ENCODE measurements around the gene UGT1A3. TPM values are rescaled to one million over a fixed set of nuclear protein-coding genes. Genes with fewer than 3 reads are reported as not detected.
A peak's percentile ranks its signal among the peaks of the same experiment; 100 is the strongest.
"Not testable (repeated sequence)": the region's sequence is repeated elsewhere in the genome, so short reads cannot be mapped to it uniquely, and the experiment has no call there.

UGT1A3 gene
- total and polyA plus RNA-seq, 9 donors, result not detected

GRCh38 chr2:233691443-233692433 is 37.1 kb upstream of the UGT1A3 start:
- H3K36me3 ChIP-seq (ENCODE audit: control insufficient read depth, insufficient read depth, low read length), result no peaks in the 10 kb centered on the region
- 88% methylated on average over 4 of the region's 11 CpGs for WGBS (ENCODE audit: insufficient coverage)
- no peak overlapping the region for H3K27ac ChIP-seq (ENCODE audit: low read length)
- no peaks in the 10 kb centered on the region for H3K4me1 ChIP-seq (ENCODE audit: control insufficient read depth, insufficient read depth, low read length)
- H3K4me3 ChIP-seq (ENCODE audit: low read length), result no peak overlapping the region
- no peaks in the 10 kb centered on the region for H3K27me3 ChIP-seq (ENCODE audit: control insufficient read depth, insufficient read depth, low read length)
- no peaks in the 10 kb centered on the region for H3K9me3 ChIP-seq (replicated peaks; ENCODE audit: control insufficient read depth, low read depth, low read length)
- DNase-seq, result no peak

- H3K27me3 ChIP-seq (ENCODE audit: control insufficient read depth, insufficient read depth, low read length), result no peaks in the 10 kb centered on the region
- no peaks in the 10 kb centered on the region for H3K4me1 ChIP-seq (ENCODE audit: control insufficient read depth, insufficient read depth, low read length)
- WGBS (ENCODE audit: insufficient coverage), result 91% methylated on average over 1 of the region's 4 CpGs
- no peak for DNase-seq
- H3K4me3 ChIP-seq (ENCODE audit: low read length), result no peak within 1 kb of the TSS
- H3K9me3 ChIP-seq (replicated peaks; ENCODE audit: control insufficient read depth, low read depth, low read length), result no peaks in the 10 kb centered on the region
- H3K27ac ChIP-seq (ENCODE audit: low read length), result no peak within 1 kb of the TSS
- H3K36me3 ChIP-seq (ENCODE audit: control insufficient read depth, insufficient read depth, low read length), result no peaks in the 10 kb centered on the region
These were observed 36.2 kb upstream of the UGT1A3 start, which contains the start of gene UGT1A6 for GRCh38 chr2:233692648-233693047. Gene UGT1A6, plus strand, starts transcription at chr2:233692890. Its CDS starts 115 bp downstream, at chr2:233693005.

GRCh38 chr2:233693963-233694362 is 34.9 kb upstream of the UGT1A3 start:
- no peak overlapping the region for H3K4me3 ChIP-seq (ENCODE audit: low read length)
- H3K9me3 ChIP-seq (replicated peaks; ENCODE audit: control insufficient read depth, low read depth, low read length), result no peaks in the 10 kb centered on the region
- 85% methylated on average over 5 of the region's 6 CpGs for WGBS (ENCODE audit: insufficient coverage)
- H3K36me3 ChIP-seq (ENCODE audit: control insufficient read depth, insufficient read depth, low read length), result no peaks in the 10 kb centered on the region
- DNase-seq, result no peak
- H3K27me3 ChIP-seq (ENCODE audit: control insufficient read depth, insufficient read depth, low read length), result peaks cover 3% of the 10 kb centered on the region
- no peaks in the 10 kb centered on the region for H3K4me1 ChIP-seq (ENCODE audit: control insufficient read depth, insufficient read depth, low read length)
- no peak overlapping the region for H3K27ac ChIP-seq (ENCODE audit: low read length)

- Histone ChIP-seq H3K4me3 (ENCODE audit: low read length) (no peak overlapping the region), H3K9me3 (replicated peaks; ENCODE audit: control insufficient read depth, low read depth, low read length) (no peaks in the 10 kb centered on the region), H3K4me1 (ENCODE audit: control insufficient read depth, insufficient read depth, low read length) (no peaks in the 10 kb centered on the region), H3K27me3 (ENCODE audit: control insufficient read depth, insufficient read depth, low read length) (peaks cover 3% of the 10 kb centered on the region), H3K27ac (ENCODE audit: low read length) (no peak overlapping the region), H3K36me3 (ENCODE audit: control insufficient read depth, insufficient read depth, low read length) (no peaks in the 10 kb centered on the region)
- no peak for DNase-seq
- WGBS (ENCODE audit: insufficient coverage), result 71% methylated on average over 4 of the region's 4 CpGs
These were observed 30.1 kb upstream of the UGT1A3 start for GRCh38 chr2:233698740-233699139.

- Histone ChIP-seq H3K27me3 (ENCODE audit: control insufficient read depth, insufficient read depth, low read length) (peaks cover 3% of the 10 kb centered on the region), H3K9me3 (replicated peaks; ENCODE audit: control insufficient read depth, low read depth, low read length) (no peaks in the 10 kb centered on the region), H3K27ac (ENCODE audit: low read length) (no peak overlapping the region), H3K36me3 (ENCODE audit: control insufficient read depth, insufficient read depth, low read length) (no peaks in the 10 kb centered on the region), H3K4me3 (ENCODE audit: low read length) (no peak overlapping the region), H3K4me1 (ENCODE audit: control insufficient read depth, insufficient read depth, low read length) (no peaks in the 10 kb centered on the region)
- WGBS (ENCODE audit: insufficient coverage), result no CpG with 5 or more reads among the region's 8 CpGs
- no peak for DNase-seq
These were observed 29.3 kb upstream of the UGT1A3 start for GRCh38 chr2:233699424-233700027.

GRCh38 chr2:233700028-233700635 is 28.7 kb upstream of the UGT1A3 start:
- no CpG with 5 or more reads among the region's 1 CpG for WGBS (ENCODE audit: insufficient coverage)
- no peak overlapping the region for H3K4me3 ChIP-seq (ENCODE audit: low read length)

GRCh38 chr2:233700842-233701241 is 28.0 kb upstream of the UGT1A3 start:
- not testable (repeated sequence) for H3K9me3 ChIP-seq (replicated peaks; ENCODE audit: control insufficient read depth, low read depth, low read length); H3K36me3 ChIP-seq (ENCODE audit: control insufficient read depth, insufficient read depth, low read length); H3K27ac ChIP-seq (ENCODE audit: low read length); H3K4me3 ChIP-seq (ENCODE audit: low read length); H3K4me1 ChIP-seq (ENCODE audit: control insufficient read depth, insufficient read depth, low read length); DNase-seq; H3K27me3 ChIP-seq (ENCODE audit: control insufficient read depth, insufficient read depth, low read length)
- no CpG with 5 or more reads among the region's 5 CpGs for WGBS (ENCODE audit: insufficient coverage)

More at GRCh38 chr2:233700028-233700635, 28.7 kb upstream of the UGT1A3 start:
- H3K36me3 ChIP-seq (ENCODE audit: control insufficient read depth, insufficient read depth, low read length), result no peaks in the 10 kb centered on the region
- H3K4me1 ChIP-seq (ENCODE audit: control insufficient read depth, insufficient read depth, low read length), result no peaks in the 10 kb centered on the region
- no peaks in the 10 kb centered on the region for H3K9me3 ChIP-seq (replicated peaks; ENCODE audit: control insufficient read depth, low read depth, low read length)
- H3K27ac ChIP-seq (ENCODE audit: low read length), result no peak overlapping the region
- peak; percentile 7 for DNase-seq
- peaks cover 3% of the 10 kb centered on the region for H3K27me3 ChIP-seq (ENCODE audit: control insufficient read depth, insufficient read depth, low read length)

- Histone ChIP-seq H3K36me3 (ENCODE audit: control insufficient read depth, insufficient read depth, low read length) (no peaks in the 10 kb centered on the region), H3K27ac (ENCODE audit: low read length) (no peak overlapping the region), H3K27me3 (ENCODE audit: control insufficient read depth, insufficient read depth, low read length) (peaks cover 3% of the 10 kb centered on the region), H3K9me3 (replicated peaks; ENCODE audit: control insufficient read depth, low read depth, low read length) (no peaks in the 10 kb centered on the region), H3K4me3 (ENCODE audit: low read length) (no peak overlapping the region), H3K4me1 (ENCODE audit: control insufficient read depth, insufficient read depth, low read length) (peaks cover 3% of the 10 kb centered on the region)
- no CpG with 5 or more reads among the region's 3 CpGs for WGBS (ENCODE audit: insufficient coverage)
- DNase-seq, result no peak
These were observed 26.6 kb upstream of the UGT1A3 start for GRCh38 chr2:233702238-233702637.

- Histone ChIP-seq H3K36me3 (ENCODE audit: control insufficient read depth, insufficient read depth, low read length) (no peaks in the 10 kb centered on the region), H3K27me3 (ENCODE audit: control insufficient read depth, insufficient read depth, low read length) (no peaks in the 10 kb centered on the region), H3K27ac (ENCODE audit: low read length) (no peak overlapping the region), H3K4me1 (ENCODE audit: control insufficient read depth, insufficient read depth, low read length) (peaks cover 3% of the 10 kb centered on the region), H3K9me3 (replicated peaks; ENCODE audit: control insufficient read depth, low read depth, low read length) (no peaks in the 10 kb centered on the region), H3K4me3 (ENCODE audit: low read length) (no peak overlapping the region)
- 40% methylated on average over 3 of the region's 4 CpGs for WGBS (ENCODE audit: insufficient coverage)
- DNase-seq, result peak; percentile 4
These were observed 22.8 kb upstream of the UGT1A3 start for GRCh38 chr2:233705911-233706506.

GRCh38 chr2:233706720-233707119 is 22.1 kb upstream of the UGT1A3 start:
- H3K9me3 ChIP-seq (replicated peaks; ENCODE audit: control insufficient read depth, low read depth, low read length), result no peaks in the 10 kb centered on the region
- H3K4me1 ChIP-seq (ENCODE audit: control insufficient read depth, insufficient read depth, low read length), result peaks cover 3% of the 10 kb centered on the region
- no peak overlapping the region for H3K27ac ChIP-seq (ENCODE audit: low read length)
- no peak for DNase-seq
- WGBS (ENCODE audit: insufficient coverage), result no CpG with 5 or more reads among the region's 1 CpG
- H3K36me3 ChIP-seq (ENCODE audit: control insufficient read depth, insufficient read depth, low read length), result no peaks in the 10 kb centered on the region
- no peak overlapping the region for H3K4me3 ChIP-seq (ENCODE audit: low read length)
- no peaks in the 10 kb centered on the region for H3K27me3 ChIP-seq (ENCODE audit: control insufficient read depth, insufficient read depth, low read length)
